Peyer's patch (tissue), 4 donors: ENCODE data around the gene BRD3OS. TPM values are rescaled to one million over a fixed set of nuclear protein-coding genes. Genes with fewer than 3 reads are reported as not detected.

Experiments used
- DNase-seq, 3 donors: peaks; one replicate each; pipeline ENCODE4 v3.0.0-alpha.2; 2017 to 2019
- H3K27ac ChIP-seq, 4 donors: fragments of 200-600 bp; sonication (generic); one replicate each; pipeline ENCODE4 v1.5.1; 2016 to 2019
- H3K27me3 ChIP-seq, 2 donors: fragments of 200-600 bp; sonication (generic); one replicate each; pipeline ENCODE4 v1.5.1; 2019
- H3K36me3 ChIP-seq, 3 donors: fragments of 200-600 bp; sonication (generic); one replicate each; pipeline ENCODE4 v1.5.1; 2016 to 2019
- H3K4me1 ChIP-seq, 4 donors: fragments of 200-600 bp; sonication (generic); one replicate each; pipeline ENCODE4 v1.5.1; 2016 to 2019
- H3K4me3 ChIP-seq, 4 donors: fragments of 200-600 bp; sonication (generic); 1 replicate in 3 of 4; 2 replicates in 1 of 4; pipeline ENCODE4 v1.5.1; 2016 to 2019; ENCODE audit warnings: mild to moderate bottlenecking in 1 of 4
- H3K9me3 ChIP-seq, 4 donors: fragments of 200-600 bp; sonication (generic); one replicate each; pipeline ENCODE4 v1.5.1; 2016 to 2019; ENCODE audit warnings: mild to moderate bottlenecking in 1 of 4
- POLR2A ChIP-seq, 2 donors: fragments of 450-650 bp; IDR thresholded peaks; one replicate each; pipeline ENCODE4 v1.5.1; 2017; ENCODE audit warnings: antibody characterized with exemption in 2 of 2, mild to moderate bottlenecking in 2 of 2, moderate library complexity in 2 of 2
- total RNA-seq, 4 donors: library from RNA; depleted of rRNA; stranded (reverse); fragments of >200 nt; gene quantifications; one replicate each; pipeline ENCODE4 v1.1.0, GENCODE V29; 2016
- TF ChIP-seq, protein P1 (sequence below), 6 experiments: fragments of 450-650 bp in 4 of 6; fragments of 200-600 bp in 2 of 6; sonication (generic) in 1 of 6; IDR thresholded peaks; one replicate each; pipeline ENCODE4 v1.5.1; 2017 to 2019; ENCODE audit warnings: antibody characterized with exemption in 6 of 6, mild to moderate bottlenecking in 3 of 6, moderate library complexity in 1 of 6

BRD3OS gene
- total RNA-seq, 4 donors from 2014 or later: 1.4 to 11.6 (median 2.3) TPM

DNA sequence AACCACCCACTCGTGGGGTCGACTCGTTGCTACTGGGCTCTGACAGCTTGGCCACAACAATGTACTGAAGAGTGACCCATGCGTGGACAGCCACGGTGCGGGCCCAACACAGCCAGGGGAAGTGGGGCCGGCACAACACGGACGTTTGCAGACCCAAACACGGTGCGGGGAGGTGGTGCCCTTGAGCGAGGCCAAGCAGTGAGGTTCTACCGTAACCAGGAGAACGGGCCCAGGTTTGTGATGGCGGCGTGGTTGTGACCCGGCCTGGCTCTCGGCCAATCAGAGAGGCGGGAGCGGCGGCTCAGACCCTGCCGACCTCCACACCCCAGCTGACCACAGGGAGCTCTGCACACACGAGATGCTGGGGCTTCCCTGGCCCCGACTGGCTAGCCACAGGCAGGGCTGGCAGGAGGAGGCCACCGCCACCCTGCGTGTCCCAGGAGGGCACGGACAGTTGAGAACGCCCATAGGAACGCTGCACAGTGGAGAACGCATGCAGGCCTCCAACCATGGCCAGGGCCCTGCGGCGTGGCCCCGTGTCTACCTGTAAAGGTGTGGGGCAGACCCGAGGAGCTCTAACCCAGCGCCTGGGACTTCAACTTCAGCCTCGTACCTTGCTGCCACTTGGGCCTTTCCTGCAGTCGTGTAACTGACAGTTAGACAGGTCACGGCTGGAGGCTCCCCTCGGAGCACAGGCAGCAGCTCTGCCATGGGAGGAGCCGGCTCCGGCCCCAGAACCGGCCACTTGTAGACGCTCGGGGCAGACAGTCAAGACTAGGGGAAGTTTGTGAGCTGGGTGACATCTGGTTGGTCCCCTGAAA lies 28.9 kb downstream of the BRD3OS start:
- Histone ChIP-seq H3K36me3 (peaks cover 0 to 42% (median 0%) of the 10 kb centered on the region in 3 donors), H3K4me3 (no peak overlapping the region), H3K9me3 (no peaks in the 10 kb centered on the region), H3K27ac (no peak overlapping the region), H3K4me1 (peaks cover 4 to 63% (median 9%) of the 10 kb centered on the region in 4 donors), H3K27me3 (no peaks in the 10 kb centered on the region)
- TF ChIP-seq, protein P1, sequence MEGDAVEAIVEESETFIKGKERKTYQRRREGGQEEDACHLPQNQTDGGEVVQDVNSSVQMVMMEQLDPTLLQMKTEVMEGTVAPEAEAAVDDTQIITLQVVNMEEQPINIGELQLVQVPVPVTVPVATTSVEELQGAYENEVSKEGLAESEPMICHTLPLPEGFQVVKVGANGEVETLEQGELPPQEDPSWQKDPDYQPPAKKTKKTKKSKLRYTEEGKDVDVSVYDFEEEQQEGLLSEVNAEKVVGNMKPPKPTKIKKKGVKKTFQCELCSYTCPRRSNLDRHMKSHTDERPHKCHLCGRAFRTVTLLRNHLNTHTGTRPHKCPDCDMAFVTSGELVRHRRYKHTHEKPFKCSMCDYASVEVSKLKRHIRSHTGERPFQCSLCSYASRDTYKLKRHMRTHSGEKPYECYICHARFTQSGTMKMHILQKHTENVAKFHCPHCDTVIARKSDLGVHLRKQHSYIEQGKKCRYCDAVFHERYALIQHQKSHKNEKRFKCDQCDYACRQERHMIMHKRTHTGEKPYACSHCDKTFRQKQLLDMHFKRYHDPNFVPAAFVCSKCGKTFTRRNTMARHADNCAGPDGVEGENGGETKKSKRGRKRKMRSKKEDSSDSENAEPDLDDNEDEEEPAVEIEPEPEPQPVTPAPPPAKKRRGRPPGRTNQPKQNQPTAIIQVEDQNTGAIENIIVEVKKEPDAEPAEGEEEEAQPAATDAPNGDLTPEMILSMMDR (IDR thresholded peaks at IDR 0.05): no peak
- TF ChIP-seq POLR2A (IDR thresholded peaks at IDR 0.05): no peak
- peak in 2 of 3 donors; percentile 36 to 40 for DNase-seq

DNA sequence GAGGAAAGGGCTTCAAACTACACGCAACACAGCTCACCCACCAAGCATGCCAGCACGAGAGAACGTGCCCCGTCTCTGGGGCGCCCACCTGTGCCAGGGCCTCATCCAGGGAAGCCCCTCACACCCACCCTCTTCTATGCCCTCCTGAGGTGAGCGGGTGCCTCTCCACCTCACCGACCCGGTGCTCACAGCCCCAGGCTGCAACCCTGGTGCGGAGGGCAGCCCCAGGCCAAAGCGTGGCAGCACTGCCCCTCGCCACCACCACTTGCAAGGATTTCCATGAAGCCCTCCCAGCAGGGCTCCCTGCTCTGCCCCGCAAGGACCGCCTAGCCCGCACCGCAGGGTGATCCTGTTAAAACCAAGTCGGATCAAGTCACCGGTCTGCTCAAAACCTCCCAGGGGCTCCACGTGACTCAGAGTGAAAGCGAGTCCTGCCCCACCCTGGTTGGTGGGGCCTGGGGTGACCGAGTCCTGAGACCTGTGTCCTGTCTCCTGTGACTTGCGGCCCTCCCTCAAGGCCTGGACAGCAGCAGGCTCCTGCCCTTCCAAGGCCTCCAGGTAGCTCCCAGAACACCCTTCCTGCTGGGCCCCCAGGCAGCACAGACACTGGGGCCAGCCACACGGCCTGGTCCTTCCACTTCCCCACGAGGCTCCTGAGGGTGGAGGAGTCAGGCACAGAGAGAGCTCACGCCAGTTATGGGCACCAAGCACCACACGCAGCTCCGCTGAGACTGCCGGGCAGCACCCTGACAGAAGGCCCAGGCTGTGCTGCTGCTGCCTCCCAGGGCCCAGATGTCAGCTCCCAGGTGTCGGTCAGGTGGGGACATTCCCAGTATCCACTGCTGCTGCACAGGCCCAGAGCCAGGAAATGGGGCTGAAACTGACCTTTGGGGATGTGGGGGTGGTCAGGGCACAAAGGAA lies 29.9 kb downstream of the BRD3OS start:
- Histone ChIP-seq H3K4me3 (no peak overlapping the region), H3K36me3 (peaks cover 0 to 32% (median 0%) of the 10 kb centered on the region in 3 donors), H3K9me3 (no peaks in the 10 kb centered on the region), H3K27ac (peak overlapping the region in 2 of 4 donors; percentile 47 to 60), H3K27me3 (no peaks in the 10 kb centered on the region), H3K4me1 (peaks cover 11 to 57% (median 13%) of the 10 kb centered on the region in 4 donors)
- DNase-seq: peak in 2 of 3 donors; percentile 40 to 41
- TF ChIP-seq, protein P1 (IDR thresholded peaks at IDR 0.05): no peak

DNA sequence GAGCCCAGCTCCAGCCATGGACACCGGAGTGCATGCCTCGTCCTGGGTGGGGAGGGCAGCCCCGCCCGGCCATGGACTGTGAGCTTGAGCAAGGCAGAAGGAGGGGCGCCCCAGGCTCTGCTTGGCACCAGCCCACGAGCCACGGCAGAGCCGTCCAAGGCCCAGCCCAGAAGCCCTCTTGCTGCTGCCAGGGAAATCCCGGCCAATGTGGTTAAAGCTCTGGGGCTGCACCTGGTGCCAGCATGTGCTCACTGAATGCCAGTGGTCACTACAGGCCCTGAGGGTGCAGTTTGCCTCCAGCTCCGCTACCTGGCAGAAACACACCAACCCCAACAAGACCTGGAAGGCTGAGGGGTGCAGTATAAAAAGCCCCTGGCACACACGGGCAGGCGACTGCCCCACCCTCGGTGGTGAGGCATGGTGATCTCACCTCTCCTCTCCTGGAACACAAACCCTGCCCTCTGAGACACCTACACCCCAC lies 30.7 kb downstream of the BRD3OS start:
- peaks cover 0 to 25% (median 0%) of the 10 kb centered on the region in 3 donors for H3K36me3 ChIP-seq
- H3K4me1 ChIP-seq: peaks cover 11 to 58% (median 21%) of the 10 kb centered on the region in 4 donors
- peak overlapping the region in 2 of 4 donors; percentile 47 to 60 for H3K27ac ChIP-seq
- TF ChIP-seq, protein P1 (IDR thresholded peaks at IDR 0.05): no peak
- no peak for TF ChIP-seq POLR2A (IDR thresholded peaks at IDR 0.05)
- no peaks in the 10 kb centered on the region for H3K9me3 ChIP-seq
- H3K27me3 ChIP-seq: no peaks in the 10 kb centered on the region
- H3K4me3 ChIP-seq: peak overlapping the region in 1 of 4 donors; percentile 21
- DNase-seq: peak in 2 of 3 donors; percentile 81 to 84

DNA sequence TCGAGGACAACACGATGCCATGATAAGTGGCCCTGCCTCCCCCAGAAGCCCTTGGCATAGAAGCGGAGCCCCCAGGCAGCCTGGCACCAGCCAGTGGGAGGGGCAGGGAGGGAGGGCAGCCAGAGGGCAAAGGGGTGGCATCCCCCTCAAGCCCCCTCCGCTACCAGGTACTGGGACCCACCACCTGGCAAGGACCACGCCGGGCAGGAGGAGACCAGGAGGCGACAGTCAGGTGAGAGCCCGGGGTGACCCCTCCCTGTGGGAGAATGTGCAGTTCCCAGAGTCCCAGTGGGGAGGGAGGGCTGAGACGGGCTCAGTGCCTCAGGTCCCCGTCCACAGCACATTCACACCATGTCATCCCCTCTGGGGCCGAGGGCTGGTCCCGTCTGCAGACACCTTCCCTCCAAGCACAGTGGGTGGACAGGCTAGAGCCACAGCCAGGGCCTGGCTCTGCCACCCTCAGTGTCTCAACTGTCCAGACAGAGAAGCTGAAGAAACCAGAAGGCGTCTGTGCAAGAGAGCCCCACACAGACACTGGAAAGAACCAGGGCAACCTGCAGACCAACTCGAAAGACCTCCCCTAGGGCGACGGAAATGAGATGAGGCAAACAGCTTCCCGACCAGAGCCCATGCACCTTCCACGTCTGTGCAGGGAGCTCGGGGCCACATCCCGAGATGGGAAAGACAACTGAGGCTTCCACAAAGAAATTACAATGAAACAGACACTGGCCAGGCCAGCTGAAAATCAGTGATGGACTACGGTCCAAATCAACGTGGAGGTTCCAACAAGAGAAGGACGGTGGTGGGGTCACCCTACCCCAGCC lies 31.4 kb downstream of the BRD3OS start:
- H3K4me3 ChIP-seq: peak overlapping the region in 1 of 4 donors; percentile 21
- H3K27me3 ChIP-seq: no peaks in the 10 kb centered on the region
- H3K27ac ChIP-seq: peak overlapping the region in 2 of 4 donors; percentile 47 to 60
- H3K36me3 ChIP-seq: peaks cover 0 to 18% (median 0%) of the 10 kb centered on the region in 3 donors
- H3K9me3 ChIP-seq: no peaks in the 10 kb centered on the region
- peaks cover 11 to 59% (median 22%) of the 10 kb centered on the region in 4 donors for H3K4me1 ChIP-seq
- peak in 2 of 3 donors; percentile 41 to 52 for DNase-seq
- no peak for TF ChIP-seq POLR2A (IDR thresholded peaks at IDR 0.05)
- TF ChIP-seq, protein P1 (IDR thresholded peaks at IDR 0.05): no peak

DNA sequence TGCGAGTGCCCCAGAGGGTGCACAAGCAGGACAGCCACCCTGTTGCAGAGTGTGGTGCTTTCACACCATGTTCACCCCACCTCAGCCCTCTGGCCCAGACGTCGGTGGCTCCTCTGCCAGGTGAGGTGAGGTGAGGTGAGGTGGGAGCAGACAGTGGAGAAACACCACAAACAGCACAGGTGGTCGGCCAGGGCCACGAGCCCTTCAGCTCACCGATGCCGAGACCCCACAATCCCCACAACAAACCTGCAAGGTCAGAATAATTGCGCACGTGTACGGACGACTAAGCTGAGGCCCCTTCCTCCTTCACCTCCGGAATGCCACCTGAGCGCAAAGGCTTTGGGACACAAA lies 32.0 kb downstream of the BRD3OS start:
- TF ChIP-seq, protein P1 (IDR thresholded peaks at IDR 0.05): no peak
- no peak for TF ChIP-seq POLR2A (IDR thresholded peaks at IDR 0.05)
- H3K4me3 ChIP-seq: no peak overlapping the region
- H3K27me3 ChIP-seq: no peaks in the 10 kb centered on the region
- peak in 1 of 3 donors; percentile 43 for DNase-seq
- H3K9me3 ChIP-seq: no peaks in the 10 kb centered on the region
- no peak overlapping the region for H3K27ac ChIP-seq
- peaks cover 0 to 14% (median 0%) of the 10 kb centered on the region in 3 donors for H3K36me3 ChIP-seq
- peaks cover 11 to 65% (median 22%) of the 10 kb centered on the region in 4 donors for H3K4me1 ChIP-seq
